C1 segment of cervical spinal cord (tissue), 14 donors: ENCODE results near the gene UPK3B.
"Not testable (repeated sequence)": the region's sequence is repeated elsewhere in the genome, so short reads cannot be mapped to it uniquely, and the experiment has no call there.

Experiments
- DNase-seq, 14 donors: peaks; one replicate each; lab custom pipeline; 2025; lab: John Stamatoyannopoulos, UW

Gene UPK3B

GRCh38 chr7:76509931-76510877 lies at the start of gene UPK3B:
UPK3B (plus strand) TSS chr7:76510552; CDS start chr7:76510653, 101 bp downstream.
- DNase-seq: no peak

GRCh38 chr7:76460767-76461166 lies 49.6 kb upstream of the UPK3B start:
- not testable (repeated sequence) for DNase-seq

GRCh38 chr7:76461464-76462101 lies 48.8 kb upstream of the UPK3B start, which contains the start of gene DTX2:
DTX2 (plus strand) TSS chr7:76461709; CDS start chr7:76480510, 18,801 bp downstream.
- not testable (repeated sequence) for DNase-seq

GRCh38 chr7:76462271-76462882 lies 48.0 kb upstream of the UPK3B start:
- not testable (repeated sequence) for DNase-seq

GRCh38 chr7:76464959-76465358 lies 45.4 kb upstream of the UPK3B start:
- not testable (repeated sequence) for DNase-seq

GRCh38 chr7:76465950-76466349 lies 44.4 kb upstream of the UPK3B start:
- not testable (repeated sequence) for DNase-seq

- DNase-seq: not testable (repeated sequence)
Observed at GRCh38 chr7:76467743-76468404, 42.5 kb upstream of the UPK3B start.

GRCh38 chr7:76471556-76472221 lies 38.7 kb upstream of the UPK3B start:
- not testable (repeated sequence) for DNase-seq

GRCh38 chr7:76473097-76473496 lies 37.3 kb upstream of the UPK3B start:
- not testable (repeated sequence) for DNase-seq

- DNase-seq: not testable (repeated sequence)
Observed at GRCh38 chr7:76476280-76476679, 34.1 kb upstream of the UPK3B start.

GRCh38 chr7:76476742-76477474 lies 33.4 kb upstream of the UPK3B start:
- not testable (repeated sequence) for DNase-seq

- DNase-seq: not testable (repeated sequence)
Observed at GRCh38 chr7:76479628-76480027, 30.7 kb upstream of the UPK3B start.

- not testable (repeated sequence) for DNase-seq
Observed at GRCh38 chr7:76480403-76481253, 29.7 kb upstream of the UPK3B start.

GRCh38 chr7:76482660-76483059 lies 27.7 kb upstream of the UPK3B start:
- not testable (repeated sequence) for DNase-seq

- not testable (repeated sequence) for DNase-seq
Observed at GRCh38 chr7:76483081-76483480, 27.3 kb upstream of the UPK3B start.

GRCh38 chr7:76484456-76484855 lies 25.9 kb upstream of the UPK3B start:
- DNase-seq: not testable (repeated sequence)

- not testable (repeated sequence) for DNase-seq
Observed at GRCh38 chr7:76485822-76486610, 24.3 kb upstream of the UPK3B start.

- not testable (repeated sequence) for DNase-seq
Observed at GRCh38 chr7:76486618-76487017, 23.7 kb upstream of the UPK3B start.
